ENCODE data around the gene DDX54.

DNA sequence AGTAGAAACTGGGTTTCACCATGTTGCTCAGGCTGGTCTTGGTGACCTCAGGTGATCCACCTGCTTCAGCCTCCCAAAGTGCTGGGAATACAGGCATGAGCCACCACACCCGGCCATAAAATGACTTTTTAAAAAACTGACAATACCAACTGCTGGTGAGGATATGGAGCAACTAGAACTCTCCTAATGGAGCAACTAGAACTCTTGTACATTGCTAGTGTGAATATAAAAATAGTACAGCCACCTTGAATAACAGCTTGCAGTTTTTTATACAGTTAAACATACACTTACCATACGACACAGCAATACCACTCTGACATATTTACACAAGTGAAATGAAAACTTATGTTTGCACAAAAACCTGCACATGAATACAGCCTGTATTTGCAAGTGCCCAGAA is 38.3 kb downstream of the DDX54 start:
- TF ChIP-seq, protein P1, sequence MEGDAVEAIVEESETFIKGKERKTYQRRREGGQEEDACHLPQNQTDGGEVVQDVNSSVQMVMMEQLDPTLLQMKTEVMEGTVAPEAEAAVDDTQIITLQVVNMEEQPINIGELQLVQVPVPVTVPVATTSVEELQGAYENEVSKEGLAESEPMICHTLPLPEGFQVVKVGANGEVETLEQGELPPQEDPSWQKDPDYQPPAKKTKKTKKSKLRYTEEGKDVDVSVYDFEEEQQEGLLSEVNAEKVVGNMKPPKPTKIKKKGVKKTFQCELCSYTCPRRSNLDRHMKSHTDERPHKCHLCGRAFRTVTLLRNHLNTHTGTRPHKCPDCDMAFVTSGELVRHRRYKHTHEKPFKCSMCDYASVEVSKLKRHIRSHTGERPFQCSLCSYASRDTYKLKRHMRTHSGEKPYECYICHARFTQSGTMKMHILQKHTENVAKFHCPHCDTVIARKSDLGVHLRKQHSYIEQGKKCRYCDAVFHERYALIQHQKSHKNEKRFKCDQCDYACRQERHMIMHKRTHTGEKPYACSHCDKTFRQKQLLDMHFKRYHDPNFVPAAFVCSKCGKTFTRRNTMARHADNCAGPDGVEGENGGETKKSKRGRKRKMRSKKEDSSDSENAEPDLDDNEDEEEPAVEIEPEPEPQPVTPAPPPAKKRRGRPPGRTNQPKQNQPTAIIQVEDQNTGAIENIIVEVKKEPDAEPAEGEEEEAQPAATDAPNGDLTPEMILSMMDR (IDR thresholded peaks at IDR 0.05), result no peak
- no peak for TF ChIP-seq ZFX (IDR thresholded peaks at IDR 0.05; ENCODE audit: borderline replicate concordance)

Measured in 22Rv1 (cell line).